ENCODE results near the gene LYRM7.
"Not testable (repeated sequence)": the region's sequence is repeated elsewhere in the genome, so short reads cannot be mapped to it uniquely, and the experiment has no call there.

The LYRM7 gene

DNA sequence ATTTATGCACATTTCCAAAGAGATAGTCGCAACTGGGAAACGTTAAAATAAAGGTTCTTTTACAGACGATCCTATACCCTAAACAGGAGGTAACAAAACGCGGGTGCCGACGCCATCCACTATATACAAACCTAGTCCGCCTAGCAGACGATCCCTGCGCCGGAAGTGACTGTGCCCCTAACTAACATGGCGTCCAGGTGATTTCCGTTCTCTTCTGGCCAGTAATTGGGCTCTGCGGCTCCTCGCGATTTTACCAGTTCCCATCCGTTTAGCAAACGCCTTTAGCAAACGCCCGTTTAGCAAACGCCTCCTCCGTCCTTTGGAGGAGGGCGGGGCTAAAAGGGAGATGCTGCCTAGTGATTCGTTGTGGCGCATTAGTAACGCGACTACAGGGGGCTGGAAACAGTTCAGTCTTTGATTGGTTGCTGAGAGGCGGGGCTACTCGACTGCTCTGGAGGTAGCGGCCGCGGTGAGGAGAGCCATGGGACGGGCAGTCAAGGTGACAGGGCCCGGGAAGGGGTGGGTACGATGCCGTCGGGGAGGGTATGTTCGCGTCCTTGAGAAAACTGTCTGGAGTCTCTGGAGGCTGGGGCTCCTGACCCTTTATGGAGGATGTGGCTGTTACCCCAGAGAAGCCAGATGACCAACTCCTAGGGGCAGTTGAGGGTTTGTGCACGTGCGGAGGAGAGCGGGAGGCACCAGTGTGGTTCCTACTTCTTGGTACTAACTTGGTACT lies at the start of gene LYRM7:
Gene LYRM7, plus strand, starts transcription at position 405 of the 736 bp plus-strand sequence. Its CDS starts 77 bp downstream, at position 482.
- peak; percentile 88 for DNase-seq

DNA sequence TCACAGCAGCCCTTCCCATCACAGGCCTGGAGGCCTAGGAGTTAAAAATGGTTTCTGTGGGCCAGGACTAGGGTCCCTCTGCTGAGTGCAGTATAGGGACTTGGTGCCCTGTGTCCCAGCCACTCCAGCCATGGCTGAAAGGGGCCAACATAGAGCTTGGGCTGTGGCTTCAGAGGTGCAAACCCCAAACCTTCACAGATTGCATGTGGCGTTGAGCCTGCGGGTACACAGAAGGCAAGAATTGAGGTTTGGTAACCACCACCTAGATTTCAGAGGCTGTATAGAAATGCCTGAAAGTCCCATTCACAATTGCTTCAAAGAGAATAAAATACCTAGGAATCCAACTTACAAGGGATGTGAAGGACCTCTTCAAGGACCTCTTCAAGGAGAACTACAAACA lies 43.5 kb upstream of the LYRM7 start:
- DNase-seq, result not testable (repeated sequence)

DNA sequence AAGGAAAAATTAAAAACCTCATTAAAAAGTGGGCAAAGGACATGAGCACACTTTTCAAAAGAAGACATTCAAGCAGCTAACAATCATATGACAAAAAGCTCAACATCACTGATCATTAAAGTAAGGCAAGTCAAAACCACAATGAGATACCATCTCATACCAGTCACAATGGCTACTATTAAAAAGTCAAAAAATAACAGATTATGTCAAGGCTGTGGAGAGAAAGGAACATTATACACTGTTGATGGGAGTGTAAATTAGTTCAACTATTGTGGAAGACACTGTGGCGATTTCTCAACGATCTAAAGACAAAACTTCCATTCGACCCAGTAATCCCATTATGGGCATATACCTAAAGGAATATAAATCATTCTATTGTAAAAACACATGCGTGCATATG lies 41.4 kb upstream of the LYRM7 start:
- DNase-seq, result no peak

DNA sequence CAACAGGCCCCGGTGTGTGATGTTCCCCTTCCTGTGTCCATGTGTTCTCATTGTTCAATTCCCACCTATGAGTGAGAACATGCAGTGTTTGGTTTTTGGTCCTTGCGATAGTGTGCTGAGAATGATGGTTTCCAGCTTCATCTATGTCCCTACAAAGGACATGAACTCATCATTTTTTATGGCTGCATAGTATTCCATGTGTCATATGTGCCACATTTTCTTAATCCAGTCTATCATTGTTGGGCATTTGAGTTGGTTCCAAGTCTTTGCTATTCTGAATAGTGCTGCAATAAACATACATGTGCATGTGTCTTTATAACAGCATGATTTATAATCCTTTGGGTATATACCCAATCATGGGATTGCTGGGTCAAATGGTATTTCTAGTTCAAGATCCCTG lies 37.7 kb upstream of the LYRM7 start:
- DNase-seq, result not testable (repeated sequence)

DNA sequence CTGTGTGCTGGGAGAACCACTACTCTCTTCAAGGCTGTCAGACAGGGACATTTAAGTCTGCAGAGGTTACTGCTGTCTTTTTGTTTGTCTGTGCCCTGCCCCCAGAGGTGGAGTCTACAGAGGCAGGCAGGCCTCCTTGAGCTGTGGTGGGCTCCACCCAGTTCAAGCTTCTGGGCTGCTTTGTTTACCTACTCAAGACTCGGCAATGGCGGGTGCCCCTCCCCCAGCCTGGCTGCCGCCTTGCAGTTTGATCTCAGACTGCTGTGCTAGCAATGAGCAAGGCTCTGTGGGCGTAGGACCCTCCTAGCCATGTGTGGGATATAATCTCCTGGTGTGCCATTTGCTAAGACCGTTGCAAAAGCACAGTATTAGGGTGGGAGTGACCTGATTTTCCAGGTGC lies 32.3 kb upstream of the LYRM7 start:
- DNase-seq, result not testable (repeated sequence)

DNA sequence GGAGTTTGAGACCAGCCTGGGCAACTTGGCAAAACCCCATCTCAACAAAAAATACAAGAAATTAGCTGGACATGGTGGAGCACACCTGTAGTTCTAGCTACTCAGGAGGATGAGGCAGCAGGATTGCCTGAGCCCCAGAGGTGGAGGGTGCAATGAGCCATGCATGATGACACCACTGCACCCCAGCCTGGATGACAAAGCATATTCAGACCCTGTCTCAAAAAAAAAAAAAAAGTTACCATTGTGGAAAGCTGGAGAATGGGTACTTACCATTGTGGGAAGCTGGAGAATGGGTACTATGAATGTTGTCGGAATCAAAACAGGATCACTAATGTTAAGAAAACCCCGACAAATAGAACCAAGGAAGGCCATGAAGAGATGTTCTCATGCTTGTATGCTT lies 31.4 kb upstream of the LYRM7 start:
- no peak for DNase-seq

DNA sequence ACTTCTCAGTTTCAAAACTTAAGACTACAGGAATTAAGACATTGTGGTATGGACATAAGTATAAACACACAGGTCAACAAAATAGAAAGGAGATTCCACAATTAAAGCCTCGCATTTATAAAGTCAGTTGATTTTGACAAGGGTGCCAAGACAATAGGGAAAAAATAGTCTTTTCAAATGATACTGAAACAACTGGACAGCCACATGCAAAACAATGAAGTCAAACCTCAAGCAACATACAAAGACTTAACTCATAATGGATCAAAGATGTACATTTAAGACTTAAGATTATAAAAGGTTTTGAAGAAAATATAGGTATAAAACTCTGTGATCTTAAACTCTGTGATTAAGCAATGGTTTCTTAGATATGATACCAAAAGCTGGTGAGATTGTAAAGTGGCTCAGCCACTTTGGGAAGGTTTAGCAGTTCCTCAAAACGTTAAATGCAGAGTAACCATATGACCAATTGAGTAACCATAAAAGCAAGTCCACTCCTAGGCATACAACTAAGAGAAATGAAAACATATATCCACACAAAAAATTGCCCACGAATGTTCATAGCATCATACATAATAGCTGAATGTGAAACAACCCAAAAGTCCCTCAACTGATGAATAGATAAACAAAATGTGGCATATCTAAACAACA lies 27.6 kb upstream of the LYRM7 start:
- DNase-seq, result no peak

DNA sequence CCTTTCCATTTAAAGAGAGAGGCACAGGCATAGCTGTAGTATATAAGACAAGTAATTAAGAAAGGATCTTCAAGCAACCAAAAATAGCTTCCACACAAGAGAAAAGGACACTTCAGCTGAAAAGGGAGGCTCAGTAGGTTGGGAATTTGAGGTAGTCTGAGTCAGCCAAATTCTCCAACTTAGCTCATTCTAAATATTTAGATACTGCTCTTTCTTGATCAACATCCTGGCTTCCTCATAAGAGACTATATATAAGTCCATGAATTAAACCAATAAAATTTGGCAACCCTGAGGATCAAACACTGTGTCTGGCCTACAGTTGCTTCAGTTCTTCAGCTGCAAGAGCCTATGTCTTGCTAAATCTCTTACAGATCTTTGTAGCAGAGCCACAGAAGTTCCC lies 23.5 kb upstream of the LYRM7 start:
- no peak for DNase-seq

DNA sequence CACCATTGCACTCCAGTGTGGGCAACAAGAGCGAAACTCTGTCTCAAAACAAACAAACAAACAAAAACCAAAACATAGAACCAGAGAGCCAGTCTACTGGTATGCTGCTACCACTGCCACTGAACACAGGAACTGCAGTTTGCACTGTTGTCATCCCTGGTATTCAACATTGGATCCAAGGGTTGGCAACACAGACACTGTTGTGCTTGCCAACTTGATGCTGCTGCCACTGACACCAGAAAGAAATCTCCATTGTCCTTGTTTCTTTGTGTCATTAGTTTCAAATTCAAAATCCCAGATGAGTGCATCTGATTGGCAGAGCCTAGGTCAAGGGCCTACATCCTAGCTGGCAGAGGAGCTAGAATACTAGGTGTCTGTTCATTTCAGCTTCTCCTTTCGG lies 21.9 kb upstream of the LYRM7 start:
- DNase-seq, result no peak

DNA sequence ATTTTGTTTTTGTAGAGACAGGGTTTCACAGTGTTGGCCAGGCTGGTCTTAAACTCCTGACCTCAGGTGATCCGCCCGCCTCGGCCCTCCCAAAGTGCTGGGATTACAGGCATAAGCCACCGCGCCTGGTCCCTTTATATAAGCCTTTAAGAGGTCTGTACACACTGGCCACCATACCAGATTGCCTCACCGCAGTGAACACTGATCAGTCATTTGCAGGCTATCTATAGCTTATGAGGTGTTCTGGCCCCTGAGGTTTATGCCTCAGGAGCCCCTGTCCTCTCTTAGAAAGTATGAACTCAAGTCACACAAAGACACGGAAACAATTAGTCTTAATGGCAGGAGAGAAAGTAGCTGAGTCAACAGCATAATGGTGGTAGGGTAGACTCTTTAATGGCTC lies 20.3 kb upstream of the LYRM7 start:
- no peak for DNase-seq

DNA sequence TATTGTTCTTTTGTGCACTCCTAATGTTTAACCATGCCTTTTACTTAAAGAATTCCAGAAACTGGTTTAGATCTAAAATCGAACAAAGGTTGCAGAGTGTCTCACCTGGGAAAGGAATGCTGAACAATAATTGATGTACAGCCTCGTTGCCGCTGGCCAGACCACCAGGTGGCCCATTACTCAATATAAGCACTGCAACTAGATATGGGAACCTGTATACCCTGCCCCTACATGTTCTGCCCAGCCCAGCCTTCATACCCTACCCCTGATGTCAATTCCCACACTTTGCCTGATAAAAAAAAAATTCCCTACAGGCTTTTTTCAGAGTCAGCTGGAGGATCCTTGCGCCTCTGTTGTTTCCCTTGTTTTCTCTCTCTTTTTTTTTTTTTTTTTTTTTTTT lies 19.5 kb upstream of the LYRM7 start:
- DNase-seq, result no peak

DNA sequence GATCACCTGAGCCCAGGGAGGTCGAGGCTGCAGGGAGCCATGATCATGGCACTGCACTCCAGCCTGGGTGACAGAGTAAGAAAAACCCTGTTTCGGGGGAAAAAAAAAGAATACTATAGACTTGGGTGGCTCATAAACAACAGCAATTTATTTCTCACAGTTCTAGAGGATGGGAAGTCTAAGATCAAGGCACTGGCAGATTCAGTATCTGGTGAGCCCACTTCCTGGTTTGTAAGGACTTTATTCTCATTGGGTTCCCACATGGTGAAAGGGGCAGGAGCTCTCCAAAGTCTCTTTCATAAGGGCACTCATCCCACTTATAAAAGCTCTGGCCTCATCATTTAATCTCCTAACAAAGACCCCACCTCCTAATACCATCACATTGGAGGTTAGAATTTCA lies 14.4 kb upstream of the LYRM7 start:
- DNase-seq, result no peak

DNA sequence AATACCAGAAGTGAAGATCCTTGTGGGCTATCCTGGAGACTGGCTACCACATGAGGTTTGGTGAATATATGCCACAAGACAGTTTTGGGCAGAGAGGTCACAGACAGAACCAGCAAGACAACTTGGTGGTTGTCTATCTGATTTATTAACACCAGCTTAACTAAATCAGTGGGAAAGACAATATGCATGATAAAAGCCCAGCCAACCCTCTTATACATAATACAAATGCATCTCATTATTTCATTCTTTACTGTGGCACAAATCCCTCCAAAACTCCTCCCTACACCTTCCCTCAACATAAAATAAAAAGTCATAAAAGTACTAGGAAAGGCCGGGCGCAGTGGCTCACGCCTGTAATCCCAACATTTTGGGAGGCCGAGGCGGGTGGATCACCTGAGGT lies 13.8 kb upstream of the LYRM7 start:
- no peak for DNase-seq

DNA sequence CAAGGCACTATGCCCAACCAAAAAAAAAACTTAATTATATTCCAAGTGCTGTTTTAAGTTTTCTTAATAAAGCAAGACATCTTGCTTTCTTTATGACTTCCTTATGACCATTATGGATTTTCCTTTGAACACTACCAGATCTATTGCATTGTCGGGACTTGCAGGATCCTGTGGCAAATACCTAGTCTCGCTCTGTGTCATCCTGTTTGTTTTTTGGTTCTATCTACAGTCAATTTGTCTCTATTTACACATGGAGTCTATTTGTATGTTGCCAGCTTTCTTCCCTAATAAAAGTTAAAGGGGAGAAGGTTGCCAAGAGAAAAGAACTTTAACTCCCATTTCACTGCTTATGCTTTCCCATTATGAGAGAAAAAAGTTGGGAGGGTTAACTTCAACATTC lies 10.6 kb upstream of the LYRM7 start:
- DNase-seq, result no peak

DNA sequence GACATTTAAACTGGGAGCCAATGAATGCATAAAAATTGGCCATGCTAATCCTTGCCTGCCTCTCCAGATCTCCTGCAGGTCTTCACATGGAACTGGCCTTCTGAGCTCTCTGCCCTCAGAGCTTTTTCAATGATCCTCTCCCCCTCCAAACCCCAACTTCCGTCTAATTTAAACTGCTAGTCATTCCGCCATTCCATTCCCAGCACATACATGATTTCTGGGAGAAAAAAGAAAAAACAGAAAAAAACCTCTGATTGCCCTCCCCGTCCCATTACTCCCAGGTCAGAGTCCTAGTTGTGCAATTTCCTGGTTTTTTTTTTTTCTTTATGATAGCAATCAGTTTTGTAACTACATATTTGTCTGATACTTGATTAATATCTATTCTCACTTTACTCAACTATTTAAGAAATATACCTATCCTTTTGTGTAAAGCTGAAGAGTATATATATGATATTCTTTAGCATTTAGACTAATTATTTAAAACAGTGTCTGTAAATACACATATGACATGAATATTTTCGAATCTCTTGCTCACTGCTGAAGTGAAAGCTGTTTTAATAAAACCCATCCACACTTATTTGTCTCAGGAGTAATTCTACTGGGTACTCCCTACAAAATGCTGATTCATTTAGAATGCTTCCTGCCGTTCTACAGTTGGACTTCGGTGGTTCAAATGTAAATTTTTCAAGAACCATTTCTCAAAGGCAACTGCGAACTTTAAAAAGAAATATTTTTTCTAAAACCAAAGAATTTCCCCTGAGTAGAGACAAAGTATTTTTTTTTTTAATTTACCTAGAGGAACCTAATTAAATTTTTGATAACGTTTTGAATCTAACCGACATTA lies 7.2 kb upstream of the LYRM7 start:
- no peak for DNase-seq

DNA sequence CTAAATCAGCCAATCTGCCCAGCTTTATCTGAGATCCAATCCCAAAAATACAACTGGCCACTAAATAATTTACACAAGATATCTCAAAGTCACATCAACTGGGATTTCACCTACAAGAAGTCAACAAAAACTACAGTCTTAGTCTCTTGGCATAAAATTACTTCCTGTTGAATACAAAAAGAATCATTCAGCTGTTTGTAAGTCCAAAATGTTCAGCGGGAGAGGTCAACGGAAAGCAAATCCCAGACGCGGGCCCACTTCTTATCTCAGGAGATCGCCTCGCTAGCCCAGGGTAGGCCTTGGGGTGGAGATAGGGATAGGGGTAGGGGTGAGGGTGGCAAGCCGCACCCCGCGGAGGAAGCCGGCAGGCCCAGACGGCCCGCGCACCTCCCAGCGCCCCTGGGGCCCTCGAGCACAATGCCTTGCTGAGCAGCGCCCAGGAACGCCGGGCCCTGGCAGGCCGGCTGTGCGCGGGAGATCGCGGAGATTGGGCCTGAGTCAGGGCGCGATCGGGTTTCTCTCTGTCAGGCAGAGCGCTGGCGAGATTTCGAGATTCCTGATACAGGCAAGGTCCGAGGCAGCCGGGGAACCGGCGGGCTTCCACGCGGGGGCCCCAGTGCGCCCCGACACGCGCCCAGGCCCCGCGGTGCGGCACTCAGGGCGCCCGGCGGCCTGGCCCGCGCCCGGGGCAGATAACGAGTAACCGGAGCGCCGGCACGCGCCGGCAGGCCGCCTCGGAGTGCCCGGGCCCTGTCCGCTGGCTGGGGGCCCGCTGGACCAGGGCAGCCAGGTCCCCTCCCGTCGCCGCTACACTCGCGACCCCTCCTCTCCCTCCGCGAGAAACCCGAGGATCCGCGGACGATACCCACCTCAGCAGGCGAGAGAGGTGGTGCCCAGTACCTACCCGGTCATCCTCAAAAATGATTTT lies 6.3 kb upstream of the LYRM7 start:
- peak; percentile 67 for DNase-seq

DNA sequence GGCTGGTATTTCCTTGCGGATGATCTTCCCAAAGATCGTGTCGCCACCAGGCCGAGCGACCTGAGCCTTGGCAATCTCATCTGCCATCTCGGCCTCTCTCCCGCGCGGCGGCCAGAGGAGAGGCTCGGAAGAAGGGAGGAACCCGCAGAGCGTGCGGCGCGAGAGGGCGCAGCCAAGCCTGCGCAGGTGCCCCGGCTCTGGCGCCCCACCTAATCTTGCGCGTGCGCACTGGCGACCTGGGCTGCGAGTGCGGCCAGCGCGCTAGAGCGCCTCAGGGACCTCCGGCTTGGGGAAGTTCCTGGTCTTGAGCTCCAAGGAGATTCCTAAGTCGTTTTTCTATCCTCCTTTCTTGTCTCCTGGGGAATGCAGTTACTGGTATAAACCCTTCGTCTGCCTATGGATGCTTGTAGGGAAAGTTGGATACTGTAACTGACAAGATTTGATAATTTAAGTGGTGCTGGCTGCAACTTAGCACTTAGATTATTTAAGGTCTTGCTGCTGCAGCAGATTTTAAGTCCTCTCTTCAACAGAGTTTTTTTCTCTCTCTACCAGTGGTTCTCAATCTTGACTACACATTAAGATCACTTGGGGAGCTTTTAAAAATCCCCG lies 5.5 kb upstream of the LYRM7 start, which contains the start of gene HINT1:
Gene HINT1, minus strand, starts transcription at position 138 of the 609 bp plus-strand sequence. Its CDS starts 51 bp downstream, at position 87.
- peak; percentile 95 for DNase-seq

DNA sequence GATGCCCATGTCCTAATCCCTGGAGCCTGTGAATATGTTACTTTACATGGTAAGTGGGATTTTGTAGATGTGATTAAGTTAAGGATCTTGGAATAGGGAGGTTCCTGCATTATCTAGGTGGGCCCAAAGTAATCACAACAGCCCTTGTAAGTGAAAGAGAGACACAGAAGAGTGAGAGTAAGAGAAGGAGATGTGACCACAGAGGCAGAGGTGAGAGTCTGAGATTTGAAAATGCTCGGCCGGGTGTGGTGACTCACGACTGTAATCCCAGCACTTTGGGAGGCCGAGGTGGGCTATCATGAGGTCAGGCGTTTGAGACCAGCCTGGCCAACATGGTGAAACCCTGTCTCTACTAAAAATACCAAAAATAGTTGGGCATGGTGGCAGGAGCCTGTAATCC lies 3.1 kb upstream of the LYRM7 start:
- DNase-seq, result no peak

DNA sequence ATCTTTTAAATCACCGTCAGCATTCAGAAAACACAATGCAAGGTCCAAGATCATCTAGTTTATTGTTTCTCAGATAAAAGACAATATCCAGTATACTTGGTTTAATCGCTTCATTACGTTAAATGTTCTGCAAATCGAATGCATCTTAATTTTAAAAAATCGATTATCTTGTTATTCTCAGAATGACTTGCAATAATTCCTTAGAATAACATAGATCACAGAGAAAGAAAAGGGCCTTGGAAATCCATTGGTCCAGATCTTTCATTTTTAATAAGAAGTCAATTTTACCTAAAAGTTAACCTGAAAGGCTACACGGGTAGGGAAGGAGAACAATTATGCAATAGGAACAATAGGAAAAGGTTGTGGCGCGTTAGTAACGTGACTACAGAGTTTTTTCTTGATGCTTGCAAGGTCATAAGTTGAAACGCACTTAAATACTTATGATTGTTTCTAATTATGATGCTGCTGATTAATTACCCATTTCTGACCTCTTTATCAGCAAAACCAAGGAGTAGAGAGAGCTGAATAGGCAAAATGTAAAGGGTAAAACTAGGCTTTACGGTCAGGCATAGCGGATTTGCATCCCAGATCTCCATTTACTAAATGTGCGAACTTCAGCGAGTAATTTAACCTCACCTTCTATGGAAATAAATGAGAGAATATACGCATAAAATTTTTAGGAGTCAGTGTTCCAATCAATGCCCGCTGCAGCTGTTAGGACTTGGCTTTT lies 769 bp upstream of the LYRM7 start:
- DNase-seq, result no peak

DNA sequence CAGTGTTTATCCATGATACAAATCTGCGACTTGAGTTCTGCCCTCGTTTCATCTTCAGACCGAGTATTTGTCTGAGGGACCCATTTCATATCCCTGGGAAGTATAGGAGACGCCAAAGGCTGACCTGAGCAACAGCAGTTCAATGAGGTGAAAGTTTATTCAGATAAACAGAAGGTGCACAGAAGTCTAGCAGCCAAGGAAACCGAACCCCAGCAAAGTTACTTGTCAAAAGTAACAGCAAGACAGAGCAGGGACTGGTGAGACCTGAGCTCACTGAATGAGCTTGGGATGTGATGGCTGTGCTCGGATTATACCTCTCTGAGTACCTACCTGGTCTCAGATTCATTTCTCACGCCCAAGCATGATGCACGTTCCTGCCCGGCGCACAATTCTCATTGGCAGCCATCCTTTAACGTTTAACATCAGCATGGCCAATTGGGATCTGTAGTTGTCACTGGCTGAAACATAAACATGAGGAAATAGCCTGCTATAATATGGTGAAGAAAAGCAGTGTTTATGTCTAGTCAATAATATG lies 599 bp downstream of the LYRM7 start:
- no peak for DNase-seq

DNA sequence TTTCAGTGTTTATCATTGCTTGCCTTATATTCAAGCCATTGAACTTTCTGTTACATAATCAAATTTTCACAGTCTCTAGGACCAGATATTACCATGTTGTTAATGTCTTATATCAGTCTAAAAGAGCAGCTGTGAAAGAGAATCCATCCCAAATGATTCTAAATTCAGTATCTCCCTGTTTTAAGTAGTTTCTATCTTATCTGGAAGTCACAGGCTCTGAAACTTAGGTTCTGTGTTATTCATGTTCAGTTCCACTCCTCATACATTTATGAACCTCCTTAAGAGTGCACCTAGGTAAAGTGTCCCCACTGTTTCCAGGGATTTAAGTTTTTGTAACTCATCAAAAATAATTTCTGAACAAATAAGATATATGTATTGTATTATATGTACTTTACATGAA lies 9.7 kb downstream of the LYRM7 start:
- no peak for DNase-seq
